GM12878 (cell line): ENCODE measurements around the gene FAT4. TPM values are rescaled to one million over a fixed set of nuclear protein-coding genes. Genes with fewer than 3 reads are reported as not detected.

ENCODE experiments used
- BHLHE40 ChIP-seq, 2 experiments: fragments of 450-650 bp in 1 of 2; IDR thresholded peaks; 2 replicates each; pipeline ENCODE4 v1.6.1; 2011 to 2017; ENCODE audit warnings: low read depth in 2 of 2, borderline replicate concordance in 1 of 2, improper control_type of control experiment in 1 of 2, low read length in 1 of 2, mild to moderate bottlenecking in 1 of 2
- CBX3 ChIP-seq: fragments of 200-600 bp; sonication (generic); IDR thresholded peaks from 2 replicates; pipeline ENCODE4 v1.6.1; 2016; ENCODE audit warnings: low read depth, borderline replicate concordance
- DPF2 ChIP-seq: fragments of 450-650 bp; IDR thresholded peaks from 2 replicates; pipeline ENCODE4 v1.6.1; 2017; ENCODE audit warnings: mild to moderate bottlenecking
- E2F8 ChIP-seq: fragments of 450-650 bp; IDR thresholded peaks from 2 replicates; pipeline ENCODE4 v1.6.1; 2018; ENCODE audit warnings: mild to moderate bottlenecking, low read depth, moderate library complexity; ENCODE audit not compliant: partially characterized antibody
- EP300 ChIP-seq, 2 experiments: fragments of 150-350 bp in 1 of 2; IDR thresholded peaks; 2 replicates each; pipeline ENCODE4 v1.6.1; 2011 to 2012; ENCODE audit warnings: low read depth in 2 of 2, low read length in 2 of 2, borderline replicate concordance in 1 of 2, improper control_type of control experiment in 1 of 2, inconsistent platforms in 1 of 2; ENCODE audit not compliant: control insufficient read depth in 1 of 2
- GATAD2B ChIP-seq: fragments of 450-650 bp; conservative IDR thresholded peaks from 2 replicates; pipeline ENCODE4 v1.6.1; 2017; ENCODE audit warnings: low read depth, mild to moderate bottlenecking, moderate library complexity
- IKZF2 ChIP-seq, 2 experiments: fragments of 450-650 bp; IDR thresholded peaks; 2 replicates each; pipeline ENCODE4 v1.6.1; 2017; ENCODE audit warnings: mild to moderate bottlenecking in 2 of 2, moderate library complexity in 2 of 2
- JUNB ChIP-seq: IDR thresholded peaks from 2 replicates; pipeline ENCODE4 v1.6.1; 2016; ENCODE audit warnings: antibody characterized with exemption, mild to moderate bottlenecking
- MTA2 ChIP-seq: fragments of 450-650 bp; IDR thresholded peaks from 2 replicates; pipeline ENCODE4 v1.6.1; 2016; ENCODE audit warnings: low read depth, mild to moderate bottlenecking, moderate library complexity
- POLR2A ChIP-seq: IDR thresholded peaks from 2 replicates; pipeline ENCODE4 v1.6.1; 2011; ENCODE audit warnings: low read depth, mild to moderate bottlenecking, low read length
- SKIL ChIP-seq: fragments of 450-650 bp; IDR thresholded peaks from 2 replicates; pipeline ENCODE4 v1.6.1; 2017; ENCODE audit warnings: mild to moderate bottlenecking, low read depth, inconsistent platforms; ENCODE audit not compliant: poor library complexity, severe bottlenecking
- TCF3 ChIP-seq: IDR thresholded peaks from 2 replicates; pipeline ENCODE4 v1.6.1; 2012; ENCODE audit warnings: low read depth, mild to moderate bottlenecking, low read length, borderline replicate concordance; ENCODE audit not compliant: insufficient read depth
- ZBED1 ChIP-seq: IDR thresholded peaks from 2 replicates; pipeline ENCODE4 v1.6.1; 2016; ENCODE audit warnings: borderline replicate concordance
- ZNF24 ChIP-seq: fragments of 450-650 bp; IDR thresholded peaks from 2 replicates; pipeline ENCODE4 v1.6.1; 2017; ENCODE audit warnings: antibody characterized with exemption, mild to moderate bottlenecking
- polyA plus RNA-seq, 11 experiments: library from polyadenylated mRNA; depleted of rRNA in 4 of 11; unstranded in 6 of 11; stranded (reverse) in 5 of 11; fragments of >200 nt; fragmentation: Nextera tagmentation in 4 of 11; fragmentation: Illumina TruSeq in 1 of 11; extraction: Ambion mirVana in 4 of 11; extraction: Trizol in 1 of 11; gene quantifications; 1 replicate in 1 of 11; 2 replicates in 10 of 11; pipeline versions ENCODE4 v1.2.1 to v1.2.3, GENCODE V29; 2011 to 2016; ENCODE audit warnings: inconsistent platforms in 2 of 11, missing spikeins in 2 of 11, low read depth in 1 of 11
- total RNA-seq, 4 experiments: library from RNA; depleted of rRNA in 3 of 4; stranded (reverse); fragments of >200 nt in 3 of 4; fragmentation: Illumina TruSeq in 1 of 4; extraction: Trizol in 1 of 4; gene quantifications; 2 replicates each; pipeline versions ENCODE4 v1.2.1 to v1.2.3, GENCODE V29; 2013 to 2021

Gene FAT4
- total and polyA plus RNA-seq, 10 of the 15 experiments (the other 5 are each of a cell fraction or from before 2014, with no cell fraction given) = 0.03 TPM; not detected in 9

- TF ChIP-seq MTA2 = no peak
- TF ChIP-seq EP300 (IDR thresholded peaks at IDR 0.05; ENCODE audit: borderline replicate concordance in 1 of 2, control insufficient read depth in 1 of 2, low read depth in 2 of 2, low read length in 2 of 2) = no peak
- TF ChIP-seq IKZF2 (IDR thresholded peaks at IDR 0.05) = no peak
- TF ChIP-seq TCF3 = no peak
- TF ChIP-seq ZNF24 = no peak
- TF ChIP-seq BHLHE40 (IDR thresholded peaks at IDR 0.05; ENCODE audit: borderline replicate concordance in 1 of 2, low read depth in 2 of 2, low read length in 1 of 2) = no peak
- no peak for TF ChIP-seq E2F8
- no peak for TF ChIP-seq DPF2
- no peak for TF ChIP-seq GATAD2B
- no peak for TF ChIP-seq ZBED1
- no peak for TF ChIP-seq SKIL
- TF ChIP-seq CBX3 = no peak
- TF ChIP-seq JUNB = no peak
- no peak for TF ChIP-seq POLR2A
Measured at GRCh38 chr4:125306533-125306932, 8.2 kb upstream of the FAT4 start (continued).
